GM23338 (cell line): ENCODE data around the gene S100A7A. TPM values are rescaled to one million over a fixed set of nuclear protein-coding genes. Genes with fewer than 3 reads are reported as not detected.

Experiments
- CREB1 ChIP-seq: fragments of 250-450 bp; sonication (Bioruptor Pico); IDR thresholded peaks from 2 replicates; pipeline ENCODE4 v1.5.0; 2020; ENCODE audit warnings: low read depth, mild to moderate bottlenecking, moderate library complexity
- ETS1 ChIP-seq: IDR thresholded peaks from 2 replicates; pipeline ENCODE4 v1.6.1; 2016; ENCODE audit warnings: antibody characterized with exemption
- EZH2phosphoT487 ChIP-seq: fragments of 200-600 bp; sonication (generic); IDR thresholded peaks from one replicate; pipeline ENCODE4 v1.8.1; 2018; ENCODE audit warnings: antibody characterized with exemption; ENCODE audit not compliant: unreplicated experiment
- NANOG ChIP-seq: IDR thresholded peaks from 2 replicates; pipeline ENCODE4 v1.6.1; 2016; ENCODE audit warnings: antibody characterized with exemption, borderline replicate concordance
- POLR2AphosphoS5 ChIP-seq: IDR thresholded peaks from 2 replicates; pipeline ENCODE4 v1.6.1; 2016; ENCODE audit warnings: antibody characterized with exemption, low read depth
- STAT1 ChIP-seq: IDR thresholded peaks from one replicate; pipeline ENCODE4 v1.6.1; 2016; ENCODE audit warnings: antibody characterized with exemption; ENCODE audit not compliant: unreplicated experiment
- ZNF114 ChIP-seq: fragments of 250-450 bp; sonication (Bioruptor Pico); IDR thresholded peaks from 2 replicates; pipeline ENCODE4 v1.5.0; 2020; ENCODE audit warnings: mild to moderate bottlenecking, moderate library complexity
- polyA plus RNA-seq: library from polyadenylated mRNA; unstranded; fragments of >200 nt; fragmentation: Nextera tagmentation; extraction: Ambion mirVana; gene quantifications from 2 replicates; pipeline ENCODE4 v1.2.1, GENCODE V29; 2016
- total RNA-seq: library from RNA; depleted of rRNA; stranded (reverse); fragments of >200 nt; shearing (Covaris generic); gene quantifications from 2 replicates; pipeline ENCODE4 v1.2.3, GENCODE V29; 2014
- TF ChIP-seq, protein P1 (sequence below): fragments of 250-450 bp; sonication (Bioruptor Pico); IDR thresholded peaks from 2 replicates; pipeline ENCODE4 v1.5.0; 2020; ENCODE audit warnings: mild to moderate bottlenecking, moderate library complexity

S100A7A gene
- total and polyA plus RNA-seq, 2 experiments from 2014 or later = not detected

- TF ChIP-seq, protein P1, sequence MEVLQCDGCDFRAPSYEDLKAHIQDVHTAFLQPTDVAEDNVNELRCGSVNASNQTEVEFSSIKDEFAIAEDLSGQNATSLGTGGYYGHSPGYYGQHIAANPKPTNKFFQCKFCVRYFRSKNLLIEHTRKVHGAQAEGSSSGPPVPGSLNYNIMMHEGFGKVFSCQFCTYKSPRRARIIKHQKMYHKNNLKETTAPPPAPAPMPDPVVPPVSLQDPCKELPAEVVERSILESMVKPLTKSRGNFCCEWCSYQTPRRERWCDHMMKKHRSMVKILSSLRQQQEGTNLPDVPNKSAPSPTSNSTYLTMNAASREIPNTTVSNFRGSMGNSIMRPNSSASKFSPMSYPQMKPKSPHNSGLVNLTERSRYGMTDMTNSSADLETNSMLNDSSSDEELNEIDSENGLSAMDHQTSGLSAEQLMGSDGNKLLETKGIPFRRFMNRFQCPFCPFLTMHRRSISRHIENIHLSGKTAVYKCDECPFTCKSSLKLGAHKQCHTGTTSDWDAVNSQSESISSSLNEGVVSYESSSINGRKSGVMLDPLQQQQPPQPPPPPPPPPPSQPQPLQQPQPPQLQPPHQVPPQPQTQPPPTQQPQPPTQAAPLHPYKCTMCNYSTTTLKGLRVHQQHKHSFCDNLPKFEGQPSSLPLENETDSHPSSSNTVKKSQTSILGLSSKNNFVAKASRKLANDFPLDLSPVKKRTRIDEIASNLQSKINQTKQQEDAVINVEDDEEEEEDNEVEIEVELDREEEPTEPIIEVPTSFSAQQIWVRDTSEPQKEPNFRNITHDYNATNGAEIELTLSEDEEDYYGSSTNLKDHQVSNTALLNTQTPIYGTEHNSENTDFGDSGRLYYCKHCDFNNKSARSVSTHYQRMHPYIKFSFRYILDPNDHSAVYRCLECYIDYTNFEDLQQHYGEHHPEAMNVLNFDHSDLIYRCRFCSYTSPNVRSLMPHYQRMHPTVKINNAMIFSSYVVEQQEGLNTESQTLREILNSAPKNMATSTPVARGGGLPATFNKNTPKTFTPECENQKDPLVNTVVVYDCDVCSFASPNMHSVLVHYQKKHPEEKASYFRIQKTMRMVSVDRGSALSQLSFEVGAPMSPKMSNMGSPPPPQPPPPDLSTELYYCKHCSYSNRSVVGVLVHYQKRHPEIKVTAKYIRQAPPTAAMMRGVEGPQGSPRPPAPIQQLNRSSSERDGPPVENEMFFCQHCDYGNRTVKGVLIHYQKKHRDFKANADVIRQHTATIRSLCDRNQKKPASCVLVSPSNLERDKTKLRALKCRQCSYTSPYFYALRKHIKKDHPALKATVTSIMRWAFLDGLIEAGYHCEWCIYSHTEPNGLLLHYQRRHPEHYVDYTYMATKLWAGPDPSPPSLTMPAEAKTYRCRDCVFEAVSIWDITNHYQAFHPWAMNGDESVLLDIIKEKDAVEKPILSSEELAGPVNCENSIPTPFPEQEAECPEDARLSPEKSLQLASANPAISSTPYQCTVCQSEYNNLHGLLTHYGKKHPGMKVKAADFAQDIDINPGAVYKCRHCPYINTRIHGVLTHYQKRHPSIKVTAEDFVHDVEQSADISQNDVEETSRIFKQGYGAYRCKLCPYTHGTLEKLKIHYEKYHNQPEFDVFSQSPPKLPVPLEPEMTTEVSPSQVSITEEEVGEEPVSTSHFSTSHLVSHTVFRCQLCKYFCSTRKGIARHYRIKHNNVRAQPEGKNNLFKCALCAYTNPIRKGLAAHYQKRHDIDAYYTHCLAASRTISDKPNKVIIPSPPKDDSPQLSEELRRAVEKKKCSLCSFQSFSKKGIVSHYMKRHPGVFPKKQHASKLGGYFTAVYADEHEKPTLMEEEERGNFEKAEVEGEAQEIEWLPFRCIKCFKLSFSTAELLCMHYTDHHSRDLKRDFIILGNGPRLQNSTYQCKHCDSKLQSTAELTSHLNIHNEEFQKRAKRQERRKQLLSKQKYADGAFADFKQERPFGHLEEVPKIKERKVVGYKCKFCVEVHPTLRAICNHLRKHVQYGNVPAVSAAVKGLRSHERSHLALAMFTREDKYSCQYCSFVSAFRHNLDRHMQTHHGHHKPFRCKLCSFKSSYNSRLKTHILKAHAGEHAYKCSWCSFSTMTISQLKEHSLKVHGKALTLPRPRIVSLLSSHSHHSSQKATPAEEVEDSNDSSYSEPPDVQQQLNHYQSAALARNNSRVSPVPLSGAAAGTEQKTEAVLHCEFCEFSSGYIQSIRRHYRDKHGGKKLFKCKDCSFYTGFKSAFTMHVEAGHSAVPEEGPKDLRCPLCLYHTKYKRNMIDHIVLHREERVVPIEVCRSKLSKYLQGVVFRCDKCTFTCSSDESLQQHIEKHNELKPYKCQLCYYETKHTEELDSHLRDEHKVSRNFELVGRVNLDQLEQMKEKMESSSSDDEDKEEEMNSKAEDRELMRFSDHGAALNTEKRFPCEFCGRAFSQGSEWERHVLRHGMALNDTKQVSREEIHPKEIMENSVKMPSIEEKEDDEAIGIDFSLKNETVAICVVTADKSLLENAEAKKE (CRISPR knock-in tag) = no peak
- TF ChIP-seq ZNF114 = no peak
- no peak for TF ChIP-seq ETS1
- TF ChIP-seq NANOG = no peak
- TF ChIP-seq CREB1 = no peak
- TF ChIP-seq STAT1 = no peak
- TF ChIP-seq EZH2phosphoT487 = no peak
- TF ChIP-seq POLR2AphosphoS5 = no peak
These were observed 19.0 kb upstream of the S100A7A start (continued) for GRCh38 chr1:153397051-153397923.
